Measurements from ENCODE around the gene DCTPP1.
A peak's percentile ranks its signal among the peaks of the same experiment; 100 is the strongest.

DCTPP1 gene

GRCh38 chr16:30447512-30448226 is 17.8 kb upstream of the DCTPP1 start:
- no peak for DNase-seq (ENCODE audit: low read depth in 2 of 2)

- DNase-seq (ENCODE audit: low read depth in 2 of 2) = no peak
These were observed 16.4 kb upstream of the DCTPP1 start for GRCh38 chr16:30446203-30446595.

- DNase-seq (ENCODE audit: low read depth in 2 of 2) = peak; percentile 97
These were observed 15.8 kb upstream of the DCTPP1 start, which contains the start of gene SEPHS2 for GRCh38 chr16:30445408-30446202. Gene SEPHS2 (minus strand): TSS chr16:30445874. CDS start chr16:30445727, 147 bp downstream.

- no peak for DNase-seq (ENCODE audit: low read depth in 2 of 2)
These were observed 15.2 kb upstream of the DCTPP1 start for GRCh38 chr16:30445149-30445407.

- DNase-seq (ENCODE audit: low read depth in 2 of 2) = no peak
These were observed 14.7 kb upstream of the DCTPP1 start for GRCh38 chr16:30444231-30445148.

- no peak for DNase-seq (ENCODE audit: low read depth in 2 of 2)
These were observed 13.8 kb upstream of the DCTPP1 start for GRCh38 chr16:30443631-30444030.

- no peak for DNase-seq (ENCODE audit: low read depth in 2 of 2)
These were observed 10.0 kb upstream of the DCTPP1 start for GRCh38 chr16:30439720-30440348.

GRCh38 chr16:30438835-30439234 is 9.0 kb upstream of the DCTPP1 start:
- DNase-seq (ENCODE audit: low read depth in 2 of 2) = no peak

- DNase-seq (ENCODE audit: low read depth in 2 of 2) = no peak
These were observed 7.7 kb upstream of the DCTPP1 start for GRCh38 chr16:30437511-30438046.

GRCh38 chr16:30434852-30435251 is 5.0 kb upstream of the DCTPP1 start:
- DNase-seq (ENCODE audit: low read depth in 2 of 2) = no peak

- no peak for DNase-seq (ENCODE audit: low read depth in 2 of 2)
These were observed 669 bp upstream of the DCTPP1 start for GRCh38 chr16:30430428-30430970.

GRCh38 chr16:30429418-30429677 is 482 bp downstream of the DCTPP1 start:
- no peak for DNase-seq (ENCODE audit: low read depth in 2 of 2)

- no peak for DNase-seq (ENCODE audit: low read depth in 2 of 2)
These were observed 1.8 kb downstream of the DCTPP1 start for GRCh38 chr16:30428055-30428454.

GRCh38 chr16:30421010-30421409 is 8.8 kb downstream of the DCTPP1 start:
- no peak for DNase-seq (ENCODE audit: low read depth in 2 of 2)

- no peak for DNase-seq (ENCODE audit: low read depth in 2 of 2)
These were observed 11.3 kb downstream of the DCTPP1 start for GRCh38 chr16:30418350-30419181.

GRCh38 chr16:30417529-30418349 is 12.1 kb downstream of the DCTPP1 start:
- peak; percentile 74 to 78 for DNase-seq (ENCODE audit: low read depth in 2 of 2)

GRCh38 chr16:30416624-30417528 is 13.0 kb downstream of the DCTPP1 start:
- DNase-seq (ENCODE audit: low read depth in 2 of 2) = no peak

GRCh38 chr16:30416047-30416603 is 13.7 kb downstream of the DCTPP1 start:
- DNase-seq (ENCODE audit: low read depth in 2 of 2) = no peak
